GOT3 (cell line): ENCODE results near the gene STK32B.
"Not testable (repeated sequence)": the region's sequence is repeated elsewhere in the genome, so short reads cannot be mapped to it uniquely, and the experiment has no call there.

Experiments used
- DNase-seq: peaks from one replicate; lab custom pipeline; 2025; ENCODE audit warnings: mixed read lengths; lab: John Stamatoyannopoulos, UW

STK32B gene

GRCh38 chr4:5395781-5396180, 344.5 kb downstream of the STK32B start:
- no peak for DNase-seq

- no peak for DNase-seq
Measured at GRCh38 chr4:5398056-5398455, 346.8 kb downstream of the STK32B start.

- DNase-seq: no peak
Measured at GRCh38 chr4:5399124-5399523, 347.8 kb downstream of the STK32B start.

- DNase-seq: no peak
Measured at GRCh38 chr4:5399790-5400421, 348.6 kb downstream of the STK32B start.

- no peak for DNase-seq
Measured at GRCh38 chr4:5403746-5404497, 352.6 kb downstream of the STK32B start.

GRCh38 chr4:5409237-5409636, 358.0 kb downstream of the STK32B start:
- DNase-seq: no peak

- DNase-seq: no peak
Measured at GRCh38 chr4:5409972-5410618, 358.8 kb downstream of the STK32B start.

GRCh38 chr4:5412296-5412695, 361.0 kb downstream of the STK32B start:
- DNase-seq: no peak

GRCh38 chr4:5412751-5413150, 361.5 kb downstream of the STK32B start:
- no peak for DNase-seq

GRCh38 chr4:5416637-5417036, 365.4 kb downstream of the STK32B start:
- no peak for DNase-seq

- no peak for DNase-seq
Measured at GRCh38 chr4:5420266-5420665, 369.0 kb downstream of the STK32B start.

GRCh38 chr4:5421416-5421815, 370.1 kb downstream of the STK32B start:
- no peak for DNase-seq

- DNase-seq: no peak
Measured at GRCh38 chr4:5422195-5422594, 370.9 kb downstream of the STK32B start.

GRCh38 chr4:5423670-5424069, 372.4 kb downstream of the STK32B start:
- DNase-seq: no peak

GRCh38 chr4:5424211-5424610, 372.9 kb downstream of the STK32B start:
- DNase-seq: no peak

- DNase-seq: no peak
Measured at GRCh38 chr4:5424901-5425300, 373.6 kb downstream of the STK32B start.

GRCh38 chr4:5429747-5430146, 378.5 kb downstream of the STK32B start:
- no peak for DNase-seq

GRCh38 chr4:5433196-5433595, 381.9 kb downstream of the STK32B start:
- DNase-seq: no peak

GRCh38 chr4:5435201-5435600, 383.9 kb downstream of the STK32B start:
- no peak for DNase-seq

- no peak for DNase-seq
Measured at GRCh38 chr4:5435823-5436222, 384.5 kb downstream of the STK32B start.

- DNase-seq: not testable (repeated sequence)
Measured at GRCh38 chr4:5443976-5444802, 392.9 kb downstream of the STK32B start.

- no peak for DNase-seq
Measured at GRCh38 chr4:5444918-5445517, 393.7 kb downstream of the STK32B start.
